Liver (tissue), 9 donors: ENCODE results near the gene NAA30. TPM values are rescaled to one million over a fixed set of nuclear protein-coding genes. Genes with fewer than 3 reads are reported as not detected.

ENCODE experiments used
- DNase-seq: peaks from one replicate; pipeline ENCODE4 v3.0.0-alpha.2; 2017; ENCODE audit warnings: low spot score
- H3K27ac ChIP-seq, 2 donors: one replicate each; pipeline ENCODE4 v1.7.0; 2013; ENCODE audit warnings: inconsistent platforms in 2 of 2, low read length in 2 of 2, control low read depth in 1 of 2, low read depth in 1 of 2, mild to moderate bottlenecking in 1 of 2
- H3K27me3 ChIP-seq, 4 donors: one replicate each; pipeline versions ENCODE4 v1.6.1 to v1.7.0; 2013; ENCODE audit warnings: low read length in 3 of 4, inconsistent platforms in 1 of 4, mild to moderate bottlenecking in 1 of 4, moderate library complexity in 1 of 4; ENCODE audit not compliant: control insufficient read depth in 4 of 4, insufficient read depth in 4 of 4
- H3K36me3 ChIP-seq, 4 donors: one replicate each; pipeline versions ENCODE4 v1.6.1 to v1.7.0; 2013; ENCODE audit warnings: low read length in 3 of 4, mild to moderate bottlenecking in 3 of 4, low read depth in 1 of 4, moderate library complexity in 1 of 4; ENCODE audit not compliant: control insufficient read depth in 4 of 4, insufficient read depth in 3 of 4
- H3K4me1 ChIP-seq, 4 donors: one replicate each; pipeline versions ENCODE4 v1.6.1 to v1.7.0; 2013; ENCODE audit warnings: low read length in 3 of 4, mild to moderate bottlenecking in 3 of 4, moderate library complexity in 1 of 4; ENCODE audit not compliant: control insufficient read depth in 4 of 4, insufficient read depth in 4 of 4
- H3K4me3 ChIP-seq, 3 donors: one replicate each; pipeline versions ENCODE4 v1.6.1 to v1.7.0; 2013; ENCODE audit warnings: low read length in 3 of 3, control low read depth in 1 of 3, low read depth in 1 of 3, mild to moderate bottlenecking in 1 of 3
- H3K9ac ChIP-seq, 2 donors: one replicate each; pipeline ENCODE4 v1.7.0; 2013; ENCODE audit warnings: low read length in 2 of 2, mild to moderate bottlenecking in 2 of 2, moderate library complexity in 2 of 2, control low read depth in 1 of 2, low read depth in 1 of 2
- H3K9me3 ChIP-seq, 4 donors: one replicate each; pipeline versions ENCODE4 v1.6.1 to v1.7.0; 2013; ENCODE audit warnings: low read length in 3 of 4; ENCODE audit not compliant: control insufficient read depth in 4 of 4
- CTCF ChIP-seq: fragments of 150-350 bp; IDR thresholded peaks from 2 replicates; pipeline ENCODE4 v1.5.1; 2017; ENCODE audit warnings: improper control_type of control experiment, low read depth, low read length; ENCODE audit not compliant: missing input control
- EGR1 ChIP-seq, 2 donors: IDR thresholded peaks; 2 replicates each; pipeline ENCODE4 v1.6.1; 2016 to 2018; ENCODE audit warnings: antibody characterized with exemption in 2 of 2, low read depth in 2 of 2
- FOXA1 ChIP-seq: IDR thresholded peaks from 2 replicates; pipeline ENCODE4 v1.6.1; 2016; ENCODE audit warnings: antibody characterized with exemption
- FOXA2 ChIP-seq: IDR thresholded peaks from 2 replicates; pipeline ENCODE4 v1.6.1; 2016; ENCODE audit warnings: antibody characterized with exemption
- GABPA ChIP-seq, 2 donors: IDR thresholded peaks in 1 of 2; conservative IDR thresholded peaks in 1 of 2; 2 replicates each; pipeline ENCODE4 v1.6.1; 2016; ENCODE audit warnings: antibody characterized with exemption in 2 of 2, mild to moderate bottlenecking in 1 of 2, moderate library complexity in 1 of 2
- HNF4A ChIP-seq, 2 donors: conservative IDR thresholded peaks; 2 replicates each; pipeline ENCODE4 v1.6.1; 2016; ENCODE audit warnings: antibody characterized with exemption in 2 of 2, mild to moderate bottlenecking in 2 of 2
- HNF4G ChIP-seq: IDR thresholded peaks from 2 replicates; pipeline ENCODE4 v1.6.1; 2016; ENCODE audit warnings: antibody characterized with exemption
- JUND ChIP-seq, 2 donors: IDR thresholded peaks; 2 replicates each; pipeline ENCODE4 v1.6.1; 2016; ENCODE audit warnings: antibody characterized with exemption in 2 of 2
- NR2F2 ChIP-seq: IDR thresholded peaks from 2 replicates; pipeline ENCODE4 v1.6.1; 2016; ENCODE audit warnings: antibody characterized with exemption
- RAD21 ChIP-seq, 2 donors: IDR thresholded peaks; 2 replicates each; pipeline ENCODE4 v1.6.1; 2016; ENCODE audit warnings: antibody characterized with exemption in 2 of 2, mild to moderate bottlenecking in 2 of 2
- RXRA ChIP-seq, 2 donors: IDR thresholded peaks; 2 replicates each; pipeline ENCODE4 v1.6.1; 2017 to 2018; ENCODE audit warnings: antibody characterized with exemption in 2 of 2, mild to moderate bottlenecking in 1 of 2
- SP1 ChIP-seq: IDR thresholded peaks from 2 replicates; pipeline ENCODE4 v1.6.1; 2018; ENCODE audit warnings: antibody characterized with exemption, mild to moderate bottlenecking
- TAF1 ChIP-seq: conservative IDR thresholded peaks from 2 replicates; pipeline ENCODE4 v1.6.1; 2016; ENCODE audit warnings: antibody characterized with exemption, mild to moderate bottlenecking
- YY1 ChIP-seq: IDR thresholded peaks from 2 replicates; pipeline ENCODE4 v1.6.1; 2016; ENCODE audit warnings: antibody characterized with exemption, mild to moderate bottlenecking
- WGBS: extraction: QIAGEN DNeasy Blood & Tissue Kit; methylation state at CpG from one replicate; pipeline ENCODE4 v1.1.7; 2013; 5-methylcytosine and 5-hydroxymethylcytosine counted together
- polyA plus RNA-seq, 2 donors: library from polyadenylated mRNA; stranded (reverse) in 1 of 2; unstranded in 1 of 2; fragments of 200-250 nt in 1 of 2; fragments of >200 nt in 1 of 2; fragmentation: Nextera tagmentation in 1 of 2; extraction: Ambion mirVana in 1 of 2; gene quantifications; one replicate each; pipeline versions ENCODE4 v1.2.1 to v1.2.3, GENCODE V29; 2013 to 2015
- total RNA-seq, 2 donors: library from RNA; depleted of rRNA; stranded (reverse); fragments of >200 nt; gene quantifications; one replicate each; pipeline ENCODE4 v1.2.3, GENCODE V29; 2014
- TF ChIP-seq, protein P1 (sequence below): IDR thresholded peaks from 2 replicates; pipeline ENCODE4 v1.6.1; 2016; ENCODE audit warnings: antibody characterized with exemption, mild to moderate bottlenecking
- TF ChIP-seq, protein P2 (sequence below): IDR thresholded peaks from 2 replicates; pipeline ENCODE4 v1.6.1; 2016; ENCODE audit warnings: antibody characterized with exemption
- TF ChIP-seq, protein P3 (sequence below): IDR thresholded peaks from 2 replicates; pipeline ENCODE4 v1.6.1; 2016; ENCODE audit warnings: antibody characterized with exemption
- TF ChIP-seq, protein P4 (sequence below): IDR thresholded peaks from 2 replicates; pipeline ENCODE4 v1.6.1; 2016; ENCODE audit warnings: antibody characterized with exemption
- donor health status: healthy.
- donor health status: healthy.
- donor health status: healthy.
- donor health status: healthy.
- donor health status: healthy.

NAA30 gene
- total and polyA plus RNA-seq, 4 donors = 5.8 to 19.1 (median 8.2) TPM

DNA sequence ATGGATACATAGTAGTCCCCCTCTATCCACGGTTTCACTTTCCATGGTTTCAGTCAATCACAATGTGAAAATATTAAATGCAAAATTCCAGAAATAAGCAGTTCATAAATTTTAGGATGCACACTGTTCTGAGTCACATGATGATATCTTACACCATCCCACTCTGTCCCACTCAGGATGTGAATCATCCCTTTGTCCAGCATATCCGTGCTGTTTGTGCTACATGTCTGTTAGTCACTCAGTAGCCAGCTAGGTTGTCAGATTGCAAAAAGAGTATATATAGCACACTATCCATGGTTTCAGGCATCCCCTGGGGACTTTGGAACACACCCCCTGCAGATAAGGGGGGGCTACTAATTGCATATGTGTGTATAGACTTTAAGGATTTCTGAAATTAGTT is 8.1 kb upstream of the NAA30 start:
- DNase-seq = no peak
- 80% methylated on average over 2 of the region's 2 CpGs for WGBS
- no peak overlapping the region for H3K9ac ChIP-seq
- no peak overlapping the region for H3K27ac ChIP-seq
- no peaks in the 10 kb centered on the region for H3K9me3 ChIP-seq
- no peaks in the 10 kb centered on the region for H3K36me3 ChIP-seq
- no peak for TF ChIP-seq NR2F2
- TF ChIP-seq JUND (IDR thresholded peaks at IDR 0.05) = no peak
- TF ChIP-seq YY1 = no peak
- no peak for TF ChIP-seq FOXA2
- TF ChIP-seq RAD21 (IDR thresholded peaks at IDR 0.05) = no peak
- no peak for TF ChIP-seq TAF1
- TF ChIP-seq SP1 = no peak
- H3K4me3 ChIP-seq = no peak overlapping the region
- H3K27me3 ChIP-seq = no peaks in the 10 kb centered on the region
- H3K4me1 ChIP-seq = no peaks in the 10 kb centered on the region

- no peak for DNase-seq
- Histone ChIP-seq H3K4me3 (no peak overlapping the region), H3K9me3 (no peaks in the 10 kb centered on the region), H3K27me3 (no peaks in the 10 kb centered on the region), H3K9ac (no peak overlapping the region), H3K27ac (no peak overlapping the region), H3K36me3 (no peaks in the 10 kb centered on the region), H3K4me1 (no peaks in the 10 kb centered on the region)
- TF ChIP-seq HNF4A (conservative IDR thresholded peaks at IDR 0.05) = no peak
- no peak for TF ChIP-seq RXRA (IDR thresholded peaks at IDR 0.05)
- TF ChIP-seq, protein P1, sequence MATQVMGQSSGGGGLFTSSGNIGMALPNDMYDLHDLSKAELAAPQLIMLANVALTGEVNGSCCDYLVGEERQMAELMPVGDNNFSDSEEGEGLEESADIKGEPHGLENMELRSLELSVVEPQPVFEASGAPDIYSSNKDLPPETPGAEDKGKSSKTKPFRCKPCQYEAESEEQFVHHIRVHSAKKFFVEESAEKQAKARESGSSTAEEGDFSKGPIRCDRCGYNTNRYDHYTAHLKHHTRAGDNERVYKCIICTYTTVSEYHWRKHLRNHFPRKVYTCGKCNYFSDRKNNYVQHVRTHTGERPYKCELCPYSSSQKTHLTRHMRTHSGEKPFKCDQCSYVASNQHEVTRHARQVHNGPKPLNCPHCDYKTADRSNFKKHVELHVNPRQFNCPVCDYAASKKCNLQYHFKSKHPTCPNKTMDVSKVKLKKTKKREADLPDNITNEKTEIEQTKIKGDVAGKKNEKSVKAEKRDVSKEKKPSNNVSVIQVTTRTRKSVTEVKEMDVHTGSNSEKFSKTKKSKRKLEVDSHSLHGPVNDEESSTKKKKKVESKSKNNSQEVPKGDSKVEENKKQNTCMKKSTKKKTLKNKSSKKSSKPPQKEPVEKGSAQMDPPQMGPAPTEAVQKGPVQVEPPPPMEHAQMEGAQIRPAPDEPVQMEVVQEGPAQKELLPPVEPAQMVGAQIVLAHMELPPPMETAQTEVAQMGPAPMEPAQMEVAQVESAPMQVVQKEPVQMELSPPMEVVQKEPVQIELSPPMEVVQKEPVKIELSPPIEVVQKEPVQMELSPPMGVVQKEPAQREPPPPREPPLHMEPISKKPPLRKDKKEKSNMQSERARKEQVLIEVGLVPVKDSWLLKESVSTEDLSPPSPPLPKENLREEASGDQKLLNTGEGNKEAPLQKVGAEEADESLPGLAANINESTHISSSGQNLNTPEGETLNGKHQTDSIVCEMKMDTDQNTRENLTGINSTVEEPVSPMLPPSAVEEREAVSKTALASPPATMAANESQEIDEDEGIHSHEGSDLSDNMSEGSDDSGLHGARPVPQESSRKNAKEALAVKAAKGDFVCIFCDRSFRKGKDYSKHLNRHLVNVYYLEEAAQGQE = no peak
- no peak for TF ChIP-seq JUND (IDR thresholded peaks at IDR 0.05)
- no peak for TF ChIP-seq FOXA2
- TF ChIP-seq YY1 = no peak
- TF ChIP-seq, protein P2, sequence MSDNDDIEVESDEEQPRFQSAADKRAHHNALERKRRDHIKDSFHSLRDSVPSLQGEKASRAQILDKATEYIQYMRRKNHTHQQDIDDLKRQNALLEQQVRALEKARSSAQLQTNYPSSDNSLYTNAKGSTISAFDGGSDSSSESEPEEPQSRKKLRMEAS = no peak
- no peak for TF ChIP-seq RAD21 (IDR thresholded peaks at IDR 0.05)
- no peak for TF ChIP-seq GABPA (IDR thresholded peaks at IDR 0.05 in 1 of 2, conservative IDR thresholded peaks at IDR 0.05 in 1 of 2)
- TF ChIP-seq NR2F2 = no peak
- TF ChIP-seq, protein P3, sequence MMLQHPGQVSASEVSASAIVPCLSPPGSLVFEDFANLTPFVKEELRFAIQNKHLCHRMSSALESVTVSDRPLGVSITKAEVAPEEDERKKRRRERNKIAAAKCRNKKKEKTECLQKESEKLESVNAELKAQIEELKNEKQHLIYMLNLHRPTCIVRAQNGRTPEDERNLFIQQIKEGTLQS = no peak
Measured at GRCh38 chr14:57383125-57383745, 7.2 kb upstream of the NAA30 start.

DNA sequence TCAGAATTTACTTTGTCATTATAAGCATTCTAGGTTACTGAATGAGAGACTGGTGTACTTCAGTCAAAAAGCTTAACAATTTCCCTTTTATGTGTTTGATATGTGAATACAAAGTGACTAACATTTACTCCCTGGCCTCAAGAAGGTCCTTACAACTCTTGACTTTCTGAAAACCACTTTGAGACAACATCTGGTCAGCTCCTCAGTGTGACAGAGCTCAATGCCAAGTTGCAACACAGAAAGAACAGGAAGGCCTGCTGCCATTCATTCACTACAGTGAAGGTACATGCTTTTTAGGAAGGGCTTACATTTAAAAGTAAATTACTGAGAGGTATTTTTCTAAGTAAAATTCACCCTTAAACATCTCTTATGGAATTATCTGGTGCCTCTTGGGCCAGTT is 2.3 kb upstream of the NAA30 start:
- H3K36me3 ChIP-seq = no peaks in the 10 kb centered on the region
- no peaks in the 10 kb centered on the region for H3K9me3 ChIP-seq
- DNase-seq = no peak
- no peak overlapping the region for H3K27ac ChIP-seq
- peaks cover 4 to 25% (median 18%) of the 10 kb centered on the region in 4 donors for H3K4me1 ChIP-seq
- no peaks in the 10 kb centered on the region for H3K27me3 ChIP-seq
- no peak overlapping the region for H3K4me3 ChIP-seq
- H3K9ac ChIP-seq = no peak overlapping the region
- no peak for TF ChIP-seq FOXA1
- TF ChIP-seq CTCF = no peak
- TF ChIP-seq HNF4G = no peak
- TF ChIP-seq, protein P4, sequence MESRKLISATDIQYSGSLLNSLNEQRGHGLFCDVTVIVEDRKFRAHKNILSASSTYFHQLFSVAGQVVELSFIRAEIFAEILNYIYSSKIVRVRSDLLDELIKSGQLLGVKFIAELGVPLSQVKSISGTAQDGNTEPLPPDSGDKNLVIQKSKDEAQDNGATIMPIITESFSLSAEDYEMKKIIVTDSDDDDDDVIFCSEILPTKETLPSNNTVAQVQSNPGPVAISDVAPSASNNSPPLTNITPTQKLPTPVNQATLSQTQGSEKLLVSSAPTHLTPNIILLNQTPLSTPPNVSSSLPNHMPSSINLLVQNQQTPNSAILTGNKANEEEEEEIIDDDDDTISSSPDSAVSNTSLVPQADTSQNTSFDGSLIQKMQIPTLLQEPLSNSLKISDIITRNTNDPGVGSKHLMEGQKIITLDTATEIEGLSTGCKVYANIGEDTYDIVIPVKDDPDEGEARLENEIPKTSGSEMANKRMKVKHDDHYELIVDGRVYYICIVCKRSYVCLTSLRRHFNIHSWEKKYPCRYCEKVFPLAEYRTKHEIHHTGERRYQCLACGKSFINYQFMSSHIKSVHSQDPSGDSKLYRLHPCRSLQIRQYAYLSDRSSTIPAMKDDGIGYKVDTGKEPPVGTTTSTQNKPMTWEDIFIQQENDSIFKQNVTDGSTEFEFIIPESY = no peak
- no peak for TF ChIP-seq EGR1 (IDR thresholded peaks at IDR 0.05; ENCODE audit: low read depth in 2 of 2)
- TF ChIP-seq RAD21 (IDR thresholded peaks at IDR 0.05) = no peak
- no peak for TF ChIP-seq GABPA (IDR thresholded peaks at IDR 0.05 in 1 of 2, conservative IDR thresholded peaks at IDR 0.05 in 1 of 2)
- TF ChIP-seq JUND (IDR thresholded peaks at IDR 0.05) = no peak
- no peak for TF ChIP-seq NR2F2
- TF ChIP-seq, protein P2 = no peak
- TF ChIP-seq TAF1 = no peak
